Adrenal gland (tissue), 5 donors: ENCODE results near the gene FOXC2.

Experiments used
- POLR2A ChIP-seq, 2 donors: fragments of 450-650 bp; IDR thresholded peaks; one replicate each; pipeline ENCODE4 v1.6.1; 2017; ENCODE audit warnings: antibody characterized with exemption in 2 of 2, mild to moderate bottlenecking in 2 of 2, moderate library complexity in 1 of 2
- TF ChIP-seq, protein P1 (sequence below), 6 experiments: fragments of 450-650 bp in 4 of 6; fragments of 200-600 bp in 2 of 6; sonication (generic) in 1 of 6; IDR thresholded peaks; 1 replicate in 5 of 6; 2 replicates in 1 of 6; pipeline versions ENCODE4 v1.5.1 to v1.8.0; 2016 to 2021; ENCODE audit warnings: antibody characterized with exemption in 6 of 6, mild to moderate bottlenecking in 2 of 6, moderate library complexity in 1 of 6
- donor health status: DM: no; HTN: no; CAD: no.

DNA sequence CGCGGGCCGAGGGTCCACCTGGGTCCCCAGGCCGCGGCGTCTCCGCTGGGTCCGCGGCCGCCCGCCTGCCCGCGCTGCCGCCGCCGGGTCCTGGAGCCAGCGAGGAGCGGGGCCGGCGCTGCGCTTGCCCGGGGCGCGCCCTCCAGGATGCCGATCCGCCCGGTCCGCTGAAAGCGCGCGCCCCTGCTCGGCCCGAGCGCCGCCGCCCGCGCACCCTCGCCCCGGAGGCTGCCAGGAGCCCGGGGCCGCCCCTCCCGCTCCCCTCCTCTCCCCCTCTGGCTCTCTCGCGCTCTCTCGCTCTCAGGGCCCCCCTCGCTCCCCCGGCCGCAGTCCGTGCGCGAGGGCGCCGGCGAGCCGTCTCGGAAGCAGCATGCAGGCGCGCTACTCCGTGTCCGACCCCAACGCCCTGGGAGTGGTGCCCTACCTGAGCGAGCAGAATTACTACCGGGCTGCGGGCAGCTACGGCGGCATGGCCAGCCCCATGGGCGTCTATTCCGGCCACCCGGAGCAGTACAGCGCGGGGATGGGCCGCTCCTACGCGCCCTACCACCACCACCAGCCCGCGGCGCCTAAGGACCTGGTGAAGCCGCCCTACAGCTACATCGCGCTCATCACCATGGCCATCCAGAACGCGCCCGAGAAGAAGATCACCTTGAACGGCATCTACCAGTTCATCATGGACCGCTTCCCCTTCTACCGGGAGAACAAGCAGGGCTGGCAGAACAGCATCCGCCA lies 504 bp downstream of the FOXC2 start:
- TF ChIP-seq, protein P1, sequence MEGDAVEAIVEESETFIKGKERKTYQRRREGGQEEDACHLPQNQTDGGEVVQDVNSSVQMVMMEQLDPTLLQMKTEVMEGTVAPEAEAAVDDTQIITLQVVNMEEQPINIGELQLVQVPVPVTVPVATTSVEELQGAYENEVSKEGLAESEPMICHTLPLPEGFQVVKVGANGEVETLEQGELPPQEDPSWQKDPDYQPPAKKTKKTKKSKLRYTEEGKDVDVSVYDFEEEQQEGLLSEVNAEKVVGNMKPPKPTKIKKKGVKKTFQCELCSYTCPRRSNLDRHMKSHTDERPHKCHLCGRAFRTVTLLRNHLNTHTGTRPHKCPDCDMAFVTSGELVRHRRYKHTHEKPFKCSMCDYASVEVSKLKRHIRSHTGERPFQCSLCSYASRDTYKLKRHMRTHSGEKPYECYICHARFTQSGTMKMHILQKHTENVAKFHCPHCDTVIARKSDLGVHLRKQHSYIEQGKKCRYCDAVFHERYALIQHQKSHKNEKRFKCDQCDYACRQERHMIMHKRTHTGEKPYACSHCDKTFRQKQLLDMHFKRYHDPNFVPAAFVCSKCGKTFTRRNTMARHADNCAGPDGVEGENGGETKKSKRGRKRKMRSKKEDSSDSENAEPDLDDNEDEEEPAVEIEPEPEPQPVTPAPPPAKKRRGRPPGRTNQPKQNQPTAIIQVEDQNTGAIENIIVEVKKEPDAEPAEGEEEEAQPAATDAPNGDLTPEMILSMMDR (IDR thresholded peaks at IDR 0.05): no peak
- no peak for TF ChIP-seq POLR2A (IDR thresholded peaks at IDR 0.05)
